GM19240 (cell line): ENCODE measurements around the gene NDUFB4.

ENCODE experiments used
- DNase-seq: peaks from one replicate; pipeline ENCODE4 v3.0.0; 2011; ENCODE audit warnings: low spot score; ENCODE audit not compliant: insufficient read length

The NDUFB4 gene

GRCh38 chr3:120596116-120596852 is at the start of gene NDUFB4:
Gene NDUFB4, plus strand, starts transcription at chr3:120596336. Its CDS starts 24 bp downstream, at chr3:120596360.
- DNase-seq: peak; percentile 82

GRCh38 chr3:120550546-120550945 is 45.6 kb upstream of the NDUFB4 start:
- DNase-seq: no peak

- no peak for DNase-seq
Observed at GRCh38 chr3:120552184-120553172, 43.7 kb upstream of the NDUFB4 start.

- DNase-seq: no peak
Observed at GRCh38 chr3:120554812-120555606, 41.1 kb upstream of the NDUFB4 start.

- DNase-seq: no peak
Observed at GRCh38 chr3:120555657-120556509, 40.3 kb upstream of the NDUFB4 start.

GRCh38 chr3:120557115-120557514 is 39.0 kb upstream of the NDUFB4 start:
- DNase-seq: no peak

GRCh38 chr3:120558771-120559241 is 37.3 kb upstream of the NDUFB4 start:
- DNase-seq: peak; percentile 45

- no peak for DNase-seq
Observed at GRCh38 chr3:120559242-120560061, 36.7 kb upstream of the NDUFB4 start.

GRCh38 chr3:120560304-120561250 is 35.6 kb upstream of the NDUFB4 start:
- DNase-seq: no peak

- no peak for DNase-seq
Observed at GRCh38 chr3:120561251-120562045, 34.7 kb upstream of the NDUFB4 start.

- DNase-seq: no peak
Observed at GRCh38 chr3:120563356-120564022, 32.6 kb upstream of the NDUFB4 start.

- no peak for DNase-seq
Observed at GRCh38 chr3:120566243-120566975, 29.7 kb upstream of the NDUFB4 start.

GRCh38 chr3:120567370-120568201 is 28.6 kb upstream of the NDUFB4 start:
- DNase-seq: no peak

GRCh38 chr3:120568202-120568531 is 28.0 kb upstream of the NDUFB4 start:
- DNase-seq: no peak

- no peak for DNase-seq
Observed at GRCh38 chr3:120568598-120568997, 27.5 kb upstream of the NDUFB4 start.
